Gastrocnemius medialis (tissue), 4 donors: ENCODE data around the gene PEX13. TPM values are rescaled to one million over a fixed set of nuclear protein-coding genes. Genes with fewer than 3 reads are reported as not detected.

Experiments
- ATAC-seq, 2 donors: fragments of 150-250 bp; one replicate each; pipeline ENCODE4 v1.9.1; 2016
- DNase-seq, 2 donors: peaks; one replicate each; pipeline ENCODE4 v3.0.0-alpha.2; 2019
- H3K27ac ChIP-seq, 4 donors: fragments of 200-600 bp; sonication (generic); 1 replicate in 1 of 4; 2 replicates in 3 of 4; pipeline ENCODE4 v1.5.1; 2016 to 2018; ENCODE audit warnings: mild to moderate bottlenecking in 2 of 4, moderate library complexity in 1 of 4
- H3K27me3 ChIP-seq, 3 donors: fragments of 200-600 bp; sonication (generic) in 2 of 3; 1 replicate in 1 of 3; 2 replicates in 2 of 3; pipeline versions ENCODE4 v1.5.1 to v1.6.0; 2016 to 2019; ENCODE audit warnings: mild to moderate bottlenecking in 1 of 3, moderate library complexity in 1 of 3
- H3K36me3 ChIP-seq, 2 donors: fragments of 200-600 bp; sonication (generic) in 1 of 2; one replicate each; pipeline ENCODE4 v1.5.1; 2017 to 2018
- H3K4me1 ChIP-seq, 2 donors: fragments of 200-600 bp; sonication (generic) in 1 of 2; one replicate each; pipeline ENCODE4 v1.5.1; 2016 to 2017; ENCODE audit warnings: mild to moderate bottlenecking in 2 of 2
- H3K4me3 ChIP-seq, 4 donors: fragments of 200-600 bp; sonication (generic) in 3 of 4; 1 replicate in 1 of 4; 2 replicates in 3 of 4; pipeline ENCODE4 v1.5.1; 2016 to 2019; ENCODE audit warnings: mild to moderate bottlenecking in 2 of 4
- H3K9me3 ChIP-seq, 3 donors: fragments of 200-600 bp; sonication (generic) in 2 of 3; 1 replicate in 1 of 3; 2 replicates in 2 of 3; pipeline ENCODE4 v1.5.1; 2016 to 2019
- POLR2A ChIP-seq, 2 donors: fragments of 450-650 bp; IDR thresholded peaks; one replicate each; pipeline ENCODE4 v1.6.1; 2017; ENCODE audit warnings: antibody characterized with exemption in 2 of 2, mild to moderate bottlenecking in 2 of 2, moderate library complexity in 2 of 2
- in situ Hi-C, 4 donors: fragments of 200-750 bp; cut with MboI; loops; one replicate each; pipeline versions ENCODE4 v1.15.0 to v1.8.0; 2017; ENCODE audit warnings: low sequenced_read_pairs in 4 of 4
- intact Hi-C: fragments of 100-400 bp; cut with DNase I; formaldehyde crosslinking; loops from one replicate; pipeline ENCODE4 v1.15.1; 2023; ENCODE audit warnings: low total_unique reads
- total RNA-seq, 4 donors: library from RNA; depleted of rRNA; stranded (reverse); fragments of >200 nt; gene quantifications; one replicate each; pipeline versions ENCODE4 v1.1.0 to v1.2.3, GENCODE V29; 2016
- TF ChIP-seq, protein P1 (sequence below), 5 experiments: fragments of 450-650 bp in 3 of 5; fragments of 200-600 bp in 2 of 5; sonication (generic) in 2 of 5; IDR thresholded peaks in 4 of 5; conservative IDR thresholded peaks in 1 of 5; 1 replicate in 4 of 5; 2 replicates in 1 of 5; pipeline ENCODE4 v1.5.1; 2016 to 2019; ENCODE audit warnings: antibody characterized with exemption in 5 of 5, mild to moderate bottlenecking in 3 of 5, moderate library complexity in 3 of 5

The PEX13 gene
- total RNA-seq, 4 donors from 2014 or later: 19.3 to 53.9 (median 35.4) TPM

DNA sequence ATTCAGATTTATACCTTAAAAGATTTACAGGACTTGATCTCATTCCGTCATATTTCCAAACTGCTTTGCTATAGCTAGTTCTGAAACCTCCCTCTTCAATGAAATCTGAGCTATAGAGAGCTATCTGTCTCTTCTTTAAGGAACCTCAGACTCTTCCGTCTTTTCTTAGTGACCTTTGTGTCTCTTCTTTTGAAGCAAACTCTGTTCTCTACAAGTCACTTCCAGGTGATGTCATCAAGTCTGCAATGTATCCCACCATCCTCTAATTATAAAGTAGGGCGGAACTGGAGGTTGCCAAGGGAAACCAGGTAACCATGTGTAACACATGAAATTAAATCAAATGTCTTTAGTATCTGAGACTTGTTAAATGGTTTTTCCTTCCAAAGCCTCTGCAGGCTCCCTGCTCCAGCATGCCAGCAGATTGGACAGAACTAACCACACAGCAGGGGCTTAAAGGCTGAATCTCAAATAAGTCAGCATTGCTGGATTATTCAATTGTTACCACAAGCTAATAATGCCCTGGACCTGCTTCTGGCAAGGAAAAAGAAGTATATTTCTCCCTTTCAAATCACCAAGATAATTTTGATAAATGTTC is 41.2 kb upstream of the PEX13 start:
- in situ Hi-C loops (no loop called here), intact Hi-C loops (no loop called here)
- no peak overlapping the region for H3K27ac ChIP-seq
- no peaks in the 10 kb centered on the region for H3K36me3 ChIP-seq
- H3K4me1 ChIP-seq: no peaks in the 10 kb centered on the region
- no peak for ATAC-seq
- no peak for TF ChIP-seq POLR2A (IDR thresholded peaks at IDR 0.05)
- TF ChIP-seq, protein P1, sequence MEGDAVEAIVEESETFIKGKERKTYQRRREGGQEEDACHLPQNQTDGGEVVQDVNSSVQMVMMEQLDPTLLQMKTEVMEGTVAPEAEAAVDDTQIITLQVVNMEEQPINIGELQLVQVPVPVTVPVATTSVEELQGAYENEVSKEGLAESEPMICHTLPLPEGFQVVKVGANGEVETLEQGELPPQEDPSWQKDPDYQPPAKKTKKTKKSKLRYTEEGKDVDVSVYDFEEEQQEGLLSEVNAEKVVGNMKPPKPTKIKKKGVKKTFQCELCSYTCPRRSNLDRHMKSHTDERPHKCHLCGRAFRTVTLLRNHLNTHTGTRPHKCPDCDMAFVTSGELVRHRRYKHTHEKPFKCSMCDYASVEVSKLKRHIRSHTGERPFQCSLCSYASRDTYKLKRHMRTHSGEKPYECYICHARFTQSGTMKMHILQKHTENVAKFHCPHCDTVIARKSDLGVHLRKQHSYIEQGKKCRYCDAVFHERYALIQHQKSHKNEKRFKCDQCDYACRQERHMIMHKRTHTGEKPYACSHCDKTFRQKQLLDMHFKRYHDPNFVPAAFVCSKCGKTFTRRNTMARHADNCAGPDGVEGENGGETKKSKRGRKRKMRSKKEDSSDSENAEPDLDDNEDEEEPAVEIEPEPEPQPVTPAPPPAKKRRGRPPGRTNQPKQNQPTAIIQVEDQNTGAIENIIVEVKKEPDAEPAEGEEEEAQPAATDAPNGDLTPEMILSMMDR (IDR thresholded peaks at IDR 0.05 in 4 of 5, conservative IDR thresholded peaks at IDR 0.05 in 1 of 5): no peak
- no peak for DNase-seq
- H3K9me3 ChIP-seq: no peaks in the 10 kb centered on the region
- no peaks in the 10 kb centered on the region for H3K27me3 ChIP-seq
- H3K4me3 ChIP-seq: no peak overlapping the region

DNA sequence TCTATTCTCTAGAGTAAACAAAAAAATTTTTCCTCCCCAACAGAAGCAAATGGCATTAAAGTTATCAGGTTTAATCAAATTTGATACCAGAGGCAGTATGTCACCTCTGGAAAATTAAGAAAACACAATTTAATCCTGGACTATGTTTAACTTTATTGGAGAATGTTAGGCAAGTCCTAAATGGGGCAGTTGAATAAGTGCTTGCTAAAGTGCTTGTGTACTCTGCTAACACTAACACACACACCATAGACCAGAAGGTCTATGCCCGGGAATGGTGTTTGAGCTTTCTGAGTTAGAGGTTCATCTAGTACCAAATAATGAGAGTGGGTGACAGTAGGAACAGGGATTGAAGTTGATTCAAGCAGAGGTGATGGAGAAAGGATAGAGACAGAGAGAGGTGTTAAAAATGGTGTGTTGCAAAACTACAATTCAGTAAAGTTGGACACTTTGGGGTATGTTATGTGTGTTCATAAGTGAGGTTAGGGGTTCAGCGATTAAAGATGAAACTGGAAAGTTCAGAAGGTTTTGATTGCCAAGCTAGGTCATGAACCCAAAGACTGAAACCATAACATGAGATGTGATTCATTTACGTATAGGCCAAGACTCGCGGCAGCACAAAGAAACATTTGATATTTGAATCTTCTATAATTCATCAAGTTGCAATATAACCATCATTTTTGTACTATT is 40.5 kb upstream of the PEX13 start:
- in situ Hi-C loops (no loop called here), intact Hi-C loops (no loop called here)
- TF ChIP-seq POLR2A (IDR thresholded peaks at IDR 0.05): no peak
- TF ChIP-seq, protein P1 (IDR thresholded peaks at IDR 0.05 in 4 of 5, conservative IDR thresholded peaks at IDR 0.05 in 1 of 5): no peak

DNA sequence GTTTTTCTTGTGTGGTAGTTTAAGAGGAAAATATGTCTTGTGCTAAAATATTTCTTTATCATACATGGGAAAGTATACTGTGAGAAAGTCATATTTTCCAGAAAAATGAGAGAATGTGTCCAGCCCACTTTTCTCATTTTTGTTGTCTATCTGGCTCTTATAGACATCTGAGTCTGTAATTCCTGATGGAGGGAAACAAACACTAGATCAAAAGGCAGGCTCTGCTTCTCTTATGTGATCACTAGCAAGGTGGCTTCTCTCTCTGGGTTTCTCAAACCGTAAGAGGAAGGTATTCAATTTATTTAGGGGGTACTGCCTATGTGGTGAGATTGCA is 40.0 kb upstream of the PEX13 start:
- H3K27ac ChIP-seq: no peak overlapping the region
- H3K4me1 ChIP-seq: no peaks in the 10 kb centered on the region
- intact Hi-C loops (no loop called here), in situ Hi-C loops (no loop called here)
- no peaks in the 10 kb centered on the region for H3K27me3 ChIP-seq
- DNase-seq: no peak
- TF ChIP-seq, protein P1 (IDR thresholded peaks at IDR 0.05 in 4 of 5, conservative IDR thresholded peaks at IDR 0.05 in 1 of 5): no peak
- TF ChIP-seq POLR2A (IDR thresholded peaks at IDR 0.05): no peak
- no peak for ATAC-seq
- H3K9me3 ChIP-seq: no peaks in the 10 kb centered on the region
- no peaks in the 10 kb centered on the region for H3K36me3 ChIP-seq
- no peak overlapping the region for H3K4me3 ChIP-seq

More for the DNA sequence above, 40.5 kb upstream of the PEX13 start:
- Histone ChIP-seq H3K4me3 (no peak overlapping the region), H3K27me3 (no peaks in the 10 kb centered on the region), H3K36me3 (no peaks in the 10 kb centered on the region), H3K4me1 (no peaks in the 10 kb centered on the region), H3K27ac (no peak overlapping the region), H3K9me3 (no peaks in the 10 kb centered on the region)
- DNase-seq (no peak), ATAC-seq (no peak)

DNA sequence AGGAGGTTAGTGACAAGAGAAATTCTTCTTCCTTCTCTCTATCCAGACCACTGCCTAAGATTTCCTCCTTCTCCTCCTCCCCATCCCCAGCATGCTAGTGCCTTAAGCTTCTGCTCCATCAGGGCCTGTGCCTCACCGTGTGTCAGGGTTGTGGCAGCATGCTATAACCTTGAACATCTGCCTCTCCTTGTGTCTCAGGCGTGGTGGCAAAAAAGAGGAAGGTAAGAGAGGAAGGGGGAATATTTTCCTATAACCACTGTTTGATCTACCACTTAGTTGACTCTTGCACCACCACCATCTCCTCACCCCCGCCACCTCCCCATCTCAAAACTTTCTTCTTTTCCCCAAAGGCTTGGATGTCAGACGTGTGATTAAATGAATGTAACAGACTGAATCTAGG is 38.3 kb upstream of the PEX13 start:
- Histone ChIP-seq H3K4me1 (no peaks in the 10 kb centered on the region), H3K4me3 (no peak overlapping the region), H3K9me3 (no peaks in the 10 kb centered on the region), H3K36me3 (no peaks in the 10 kb centered on the region), H3K27ac (no peak overlapping the region), H3K27me3 (no peaks in the 10 kb centered on the region)
- DNase-seq (no peak), ATAC-seq (no peak)
- in situ Hi-C loops (no loop called here), intact Hi-C loops (no loop called here)
- no peak for TF ChIP-seq POLR2A (IDR thresholded peaks at IDR 0.05)
- TF ChIP-seq, protein P1 (IDR thresholded peaks at IDR 0.05 in 4 of 5, conservative IDR thresholded peaks at IDR 0.05 in 1 of 5): no peak
